Trophoblast cell (in vitro differentiated cells and primary cell): ENCODE data around the gene RIMBP2.

Experiments used
- DNase-seq, 2 donors: peaks; one replicate each; pipeline ENCODE4 v3.0.0-alpha.2; 2016
- H2AFZ ChIP-seq: 2 replicates; pipeline ENCODE4 v1.6.1; 2013; ENCODE audit warnings: low read length, moderate library complexity, mild to moderate bottlenecking; ENCODE audit not compliant: insufficient read depth, poor library complexity
- H2AK5ac ChIP-seq: 2 replicates; pipeline ENCODE4 v1.6.1; 2013; ENCODE audit warnings: mild to moderate bottlenecking, low read length
- H2BK120ac ChIP-seq: 2 replicates; pipeline ENCODE4 v1.6.1; 2013; ENCODE audit warnings: low read length, mild to moderate bottlenecking, moderate library complexity; ENCODE audit not compliant: insufficient read depth, poor library complexity
- H2BK12ac ChIP-seq: 2 replicates; pipeline ENCODE4 v1.6.1; 2013; ENCODE audit warnings: mild to moderate bottlenecking, low read length, moderate library complexity
- H2BK5ac ChIP-seq: 2 replicates; pipeline ENCODE4 v1.6.1; 2013; ENCODE audit warnings: low read length, low read depth, moderate library complexity, mild to moderate bottlenecking; ENCODE audit not compliant: poor library complexity
- H3K14ac ChIP-seq: 2 replicates; pipeline ENCODE4 v1.6.1; 2013; ENCODE audit warnings: mild to moderate bottlenecking, low read length
- H3K18ac ChIP-seq: 2 replicates; pipeline ENCODE4 v1.6.1; 2013; ENCODE audit warnings: mild to moderate bottlenecking, low read length
- H3K23ac ChIP-seq: 2 replicates; pipeline ENCODE4 v1.6.1; 2013; ENCODE audit warnings: low read length
- H3K27ac ChIP-seq: 2 replicates; pipeline ENCODE4 v1.5.1; 2013; ENCODE audit warnings: low read depth, mild to moderate bottlenecking, inconsistent platforms, low read length, moderate library complexity
- H3K27me3 ChIP-seq: 2 replicates; pipeline ENCODE4 v1.6.1; 2013; ENCODE audit warnings: inconsistent platforms, mild to moderate bottlenecking, low read length, moderate library complexity; ENCODE audit not compliant: insufficient read depth
- H3K36me3 ChIP-seq, 2 experiments: 1 replicate in 1 of 2; 2 replicates in 1 of 2; pipeline ENCODE4 v1.6.1; 2013; ENCODE audit warnings: low read length in 2 of 2, mild to moderate bottlenecking in 2 of 2, moderate library complexity in 1 of 2; ENCODE audit not compliant: insufficient read depth in 2 of 2, control insufficient read depth in 1 of 2
- H3K4ac ChIP-seq: 2 replicates; pipeline ENCODE4 v1.6.1; 2013; ENCODE audit warnings: low read depth, mild to moderate bottlenecking, low read length, moderate library complexity
- H3K4me1 ChIP-seq, 2 experiments: 1 replicate in 1 of 2; 2 replicates in 1 of 2; pipeline ENCODE4 v1.6.1; 2013; ENCODE audit warnings: low read length in 2 of 2, mild to moderate bottlenecking in 2 of 2, moderate library complexity in 1 of 2; ENCODE audit not compliant: insufficient read depth in 2 of 2, control insufficient read depth in 1 of 2
- H3K4me2 ChIP-seq: 2 replicates; pipeline ENCODE4 v1.6.1; 2013; ENCODE audit warnings: inconsistent platforms, mild to moderate bottlenecking, low read length, moderate library complexity
- H3K4me3 ChIP-seq: 2 replicates; pipeline ENCODE4 v1.5.1; 2013; ENCODE audit warnings: mild to moderate bottlenecking, low read depth, low read length, inconsistent platforms
- H3K79me1 ChIP-seq: one replicate; pipeline ENCODE4 v1.6.1; 2013; ENCODE audit warnings: low read length
- H3K79me2 ChIP-seq: 2 replicates; pipeline ENCODE4 v1.6.1; 2013; ENCODE audit warnings: low read length, mild to moderate bottlenecking; ENCODE audit not compliant: control insufficient read depth, insufficient read depth, poor library complexity
- H3K9ac ChIP-seq: 2 replicates; pipeline ENCODE4 v1.6.1; 2013; ENCODE audit warnings: mild to moderate bottlenecking, low read length
- H3K9me3 ChIP-seq: 2 replicates; pipeline ENCODE4 v1.6.1; 2013; ENCODE audit warnings: low read depth, mild to moderate bottlenecking, control low read depth, inconsistent platforms, low read length; ENCODE audit not compliant: insufficient read depth
- H4K12ac ChIP-seq: 2 replicates; pipeline ENCODE4 v1.6.1; 2013; ENCODE audit warnings: low read depth, mild to moderate bottlenecking, low read length, moderate library complexity
- H4K8ac ChIP-seq: 2 replicates; pipeline ENCODE4 v1.6.1; 2013; ENCODE audit warnings: low read depth, mild to moderate bottlenecking, low read length, moderate library complexity
- H4K91ac ChIP-seq: one replicate; pipeline ENCODE4 v1.6.1; 2013; ENCODE audit warnings: low read depth, mild to moderate bottlenecking, low read length, moderate library complexity
- WGBS: extraction: QIAGEN DNeasy Blood & Tissue Kit; methylation state at CpG from one replicate; pipeline ENCODE4 v1.1.7; 2013; ENCODE audit warnings: missing lambda C conversion rate; ENCODE audit not compliant: insufficient read length, insufficient coverage; ENCODE audit errors: extremely low coverage; 5-methylcytosine and 5-hydroxymethylcytosine counted together

The RIMBP2 gene

GRCh38 chr12:130633771-130634170 is 82.3 kb downstream of the RIMBP2 start:
- no peak overlapping the region for H2BK12ac ChIP-seq
- no peak overlapping the region for H2AK5ac ChIP-seq
- H3K4ac ChIP-seq, result no peak overlapping the region
- H4K8ac ChIP-seq, result no peak overlapping the region
- no peaks in the 10 kb centered on the region for H3K36me3 ChIP-seq
- H3K79me1 ChIP-seq, result no peaks in the 10 kb centered on the region
- H4K12ac ChIP-seq, result no peak overlapping the region
- H3K9ac ChIP-seq, result no peak overlapping the region
- no peak overlapping the region for H3K27ac ChIP-seq
- H3K4me3 ChIP-seq, result no peak overlapping the region
- H3K23ac ChIP-seq, result no peak overlapping the region
- H3K79me2 ChIP-seq, result no peaks in the 10 kb centered on the region
- no peaks in the 10 kb centered on the region for H3K27me3 ChIP-seq
- no peak overlapping the region for H4K91ac ChIP-seq
- H3K18ac ChIP-seq, result no peak overlapping the region
- DNase-seq, result no peak
- H2BK5ac ChIP-seq, result no peak overlapping the region
- H3K14ac ChIP-seq, result no peak overlapping the region
- peaks cover 2% of the 10 kb centered on the region for H3K9me3 ChIP-seq
- no peak overlapping the region for H2BK120ac ChIP-seq
- H2AFZ ChIP-seq, result no peak overlapping the region
- WGBS, result no CpG with 5 or more reads among the region's 17 CpGs
- no peak overlapping the region for H3K4me2 ChIP-seq
- H3K4me1 ChIP-seq, result no peaks in the 10 kb centered on the region

GRCh38 chr12:130632642-130633041 is 83.5 kb downstream of the RIMBP2 start:
- Histone ChIP-seq H3K27ac (no peak overlapping the region), H3K27me3 (no peaks in the 10 kb centered on the region), H2BK5ac (no peak overlapping the region), H3K79me2 (no peaks in the 10 kb centered on the region), H3K79me1 (no peaks in the 10 kb centered on the region), H3K18ac (no peak overlapping the region), H2BK12ac (no peak overlapping the region), H3K36me3 (no peaks in the 10 kb centered on the region), H3K4ac (no peak overlapping the region), H2AFZ (no peak overlapping the region), H3K4me2 (no peak overlapping the region), H3K4me3 (no peak overlapping the region), H2AK5ac (no peak overlapping the region), H4K91ac (no peak overlapping the region), H3K14ac (no peak overlapping the region), H2BK120ac (no peak overlapping the region), H4K8ac (no peak overlapping the region), H4K12ac (no peak overlapping the region), H3K23ac (no peak overlapping the region), H3K4me1 (no peaks in the 10 kb centered on the region), H3K9ac (no peak overlapping the region), H3K9me3 (peaks cover 2% of the 10 kb centered on the region)
- no peak for DNase-seq
- no CpG with 5 or more reads among the region's 5 CpGs for WGBS

GRCh38 chr12:130628304-130628703 is 87.8 kb downstream of the RIMBP2 start:
- WGBS, result no CpG with 5 or more reads among the region's 5 CpGs
- H3K9me3 ChIP-seq, result peaks cover 8% of the 10 kb centered on the region
- H2BK5ac ChIP-seq, result no peak overlapping the region
- no peak overlapping the region for H2BK12ac ChIP-seq
- H2AFZ ChIP-seq, result no peak overlapping the region
- no peak overlapping the region for H3K4me3 ChIP-seq
- no peak overlapping the region for H3K4me2 ChIP-seq
- H3K27ac ChIP-seq, result no peak overlapping the region
- H2BK120ac ChIP-seq, result no peak overlapping the region
- no peaks in the 10 kb centered on the region for H3K36me3 ChIP-seq
- no peaks in the 10 kb centered on the region for H3K79me2 ChIP-seq
- no peak overlapping the region for H4K8ac ChIP-seq
- H3K27me3 ChIP-seq, result no peaks in the 10 kb centered on the region
- H2AK5ac ChIP-seq, result no peak overlapping the region
- H4K12ac ChIP-seq, result no peak overlapping the region
- H3K4ac ChIP-seq, result no peak overlapping the region
- H3K18ac ChIP-seq, result no peak overlapping the region
- no peak overlapping the region for H3K14ac ChIP-seq
- H4K91ac ChIP-seq, result no peak overlapping the region
- H3K79me1 ChIP-seq, result no peaks in the 10 kb centered on the region
- no peak for DNase-seq
- no peak overlapping the region for H3K9ac ChIP-seq
- no peak overlapping the region for H3K23ac ChIP-seq
- H3K4me1 ChIP-seq, result no peaks in the 10 kb centered on the region

- Histone ChIP-seq H3K9me3 (peaks cover 8% of the 10 kb centered on the region), H2BK12ac (no peak overlapping the region), H3K23ac (no peak overlapping the region), H3K4ac (no peak overlapping the region), H2AFZ (no peak overlapping the region), H3K27ac (no peak overlapping the region), H3K4me3 (peak overlapping the region; percentile 57), H3K79me2 (no peaks in the 10 kb centered on the region), H4K12ac (no peak overlapping the region), H3K14ac (no peak overlapping the region), H2BK120ac (no peak overlapping the region), H3K4me1 (no peaks in the 10 kb centered on the region), H3K9ac (no peak overlapping the region), H3K79me1 (no peaks in the 10 kb centered on the region), H3K27me3 (no peaks in the 10 kb centered on the region), H4K91ac (no peak overlapping the region), H3K4me2 (no peak overlapping the region), H2BK5ac (no peak overlapping the region), H3K36me3 (no peaks in the 10 kb centered on the region), H3K18ac (no peak overlapping the region), H2AK5ac (no peak overlapping the region), H4K8ac (no peak overlapping the region)
- WGBS, result no CpG with 5 or more reads among the region's 7 CpGs
- DNase-seq, result no peak
These were observed 88.9 kb downstream of the RIMBP2 start for GRCh38 chr12:130627175-130627574.
